Calu3 (cell line): ENCODE measurements around the gene CRIP2. TPM values are rescaled to one million over a fixed set of nuclear protein-coding genes. Genes with fewer than 3 reads are reported as not detected.

Source experiments
- BruUV-seq: library from RNA; stranded (reverse); fragments of 400-500 nt; replicated peaks from 2 replicates; lab custom pipeline; 2021; lab: Mats Ljungman, UMichigan
- CTCF ChIA-PET: fragments of 300-600 bp; sonication (Branson Sonifier 250); formaldehyde crosslinking; loops from one replicate; lab custom pipeline; 2022; ENCODE audit warnings: antibody characterized with exemption; lab: Charles Lee
- DNase-seq: peaks from one replicate; pipeline ENCODE4 v3.0.0; 2022
- H3K27ac Mint-ChIP-seq: one replicate; pipeline ENCODE4 v1.8.0; 2022; ENCODE audit warnings: mixed read lengths; ENCODE audit not compliant: unreplicated experiment
- H3K27me3 Mint-ChIP-seq: one replicate; pipeline ENCODE4 v1.8.0; 2022; ENCODE audit warnings: mixed read lengths; ENCODE audit not compliant: unreplicated experiment
- H3K36me3 Mint-ChIP-seq: one replicate; pipeline ENCODE4 v1.8.0; 2022; ENCODE audit warnings: mild to moderate bottlenecking, moderate library complexity, mixed read lengths; ENCODE audit not compliant: insufficient read depth, unreplicated experiment
- H3K4me1 Mint-ChIP-seq: one replicate; pipeline ENCODE4 v1.8.0; 2022; ENCODE audit warnings: mild to moderate bottlenecking, low read depth, mixed read lengths; ENCODE audit not compliant: unreplicated experiment
- H3K4me3 Mint-ChIP-seq: one replicate; pipeline ENCODE4 v1.8.0; 2022; ENCODE audit warnings: mild to moderate bottlenecking, low read depth, moderate library complexity, mixed read lengths; ENCODE audit not compliant: unreplicated experiment
- H3K9me3 Mint-ChIP-seq: one replicate; pipeline ENCODE4 v1.8.0; 2022; ENCODE audit warnings: low read depth, mixed read lengths; ENCODE audit not compliant: unreplicated experiment
- intact Hi-C: fragments of 100-400 bp; cut with micrococcal nuclease; formaldehyde crosslinking; loops from one replicate; pipeline ENCODE4 v1.10.0; 2022; ENCODE audit not compliant: unreplicated experiment
- total RNA-seq: library from RNA; stranded (reverse); gene quantifications from 2 replicates; pipeline ENCODE4 v1.2.3, GENCODE V29; 2022
- TF ChIP-seq, protein P1 (sequence below): fragments of 200-600 bp; IDR thresholded peaks from one replicate; pipeline ENCODE4 v1.8.0; 2022; ENCODE audit warnings: antibody characterized with exemption; ENCODE audit not compliant: unreplicated experiment

CRIP2 gene
- total RNA-seq, 1 experiment from 2014 or later = 70.1 TPM

DNA sequence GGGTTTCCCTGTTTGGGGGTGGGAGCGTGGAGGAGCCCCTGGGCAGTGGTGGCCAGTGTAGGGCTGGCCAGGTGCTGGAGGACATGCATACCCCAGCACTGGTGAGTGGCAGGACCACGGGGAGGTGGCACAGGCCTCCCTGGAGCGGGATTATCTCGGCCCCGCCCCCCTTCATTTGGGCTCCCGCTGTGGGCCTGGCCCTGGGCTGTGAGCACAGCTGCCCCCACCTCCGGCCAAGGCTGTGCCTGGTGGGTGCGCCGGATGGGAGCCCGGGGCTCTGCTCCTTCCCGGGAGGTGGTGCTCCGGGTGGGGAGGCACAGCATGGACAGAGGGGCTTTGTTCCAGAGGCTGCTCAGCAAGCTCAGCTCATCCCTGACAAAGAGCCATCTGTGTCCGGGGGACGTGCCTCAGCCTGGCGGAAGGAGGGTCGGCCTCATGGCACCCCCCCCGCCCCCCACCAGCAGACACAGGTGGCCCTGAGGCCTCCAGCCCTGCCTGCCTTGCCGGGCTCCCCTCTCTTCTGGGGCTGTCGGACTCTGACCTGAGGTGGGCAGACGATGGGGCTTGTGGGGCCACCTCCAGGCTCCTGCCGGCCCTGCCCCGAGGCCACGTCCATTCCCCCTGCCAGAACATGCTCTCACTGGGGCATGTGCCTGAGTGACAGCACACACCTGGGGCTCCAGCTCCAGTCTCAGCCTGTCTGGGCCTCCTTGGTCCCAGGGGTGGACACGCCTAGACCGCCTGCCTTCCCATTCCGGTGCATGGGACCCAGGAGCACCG, 24.8 kb downstream of the CRIP2 start:
- no peak overlapping the region for H3K27ac Mint-ChIP-seq
- CTCF ChIA-PET = no interaction called here
- peaks cover 41% of the 10 kb centered on the region for H3K36me3 Mint-ChIP-seq
- no peaks in the 10 kb centered on the region for H3K9me3 Mint-ChIP-seq
- intact Hi-C loops = no loop called here
- no TSS peak for BruUV-seq
- no peaks in the 10 kb centered on the region for H3K4me1 Mint-ChIP-seq
- no peak overlapping the region for H3K4me3 Mint-ChIP-seq
- DNase-seq = no peak
- TF ChIP-seq, protein P1, sequence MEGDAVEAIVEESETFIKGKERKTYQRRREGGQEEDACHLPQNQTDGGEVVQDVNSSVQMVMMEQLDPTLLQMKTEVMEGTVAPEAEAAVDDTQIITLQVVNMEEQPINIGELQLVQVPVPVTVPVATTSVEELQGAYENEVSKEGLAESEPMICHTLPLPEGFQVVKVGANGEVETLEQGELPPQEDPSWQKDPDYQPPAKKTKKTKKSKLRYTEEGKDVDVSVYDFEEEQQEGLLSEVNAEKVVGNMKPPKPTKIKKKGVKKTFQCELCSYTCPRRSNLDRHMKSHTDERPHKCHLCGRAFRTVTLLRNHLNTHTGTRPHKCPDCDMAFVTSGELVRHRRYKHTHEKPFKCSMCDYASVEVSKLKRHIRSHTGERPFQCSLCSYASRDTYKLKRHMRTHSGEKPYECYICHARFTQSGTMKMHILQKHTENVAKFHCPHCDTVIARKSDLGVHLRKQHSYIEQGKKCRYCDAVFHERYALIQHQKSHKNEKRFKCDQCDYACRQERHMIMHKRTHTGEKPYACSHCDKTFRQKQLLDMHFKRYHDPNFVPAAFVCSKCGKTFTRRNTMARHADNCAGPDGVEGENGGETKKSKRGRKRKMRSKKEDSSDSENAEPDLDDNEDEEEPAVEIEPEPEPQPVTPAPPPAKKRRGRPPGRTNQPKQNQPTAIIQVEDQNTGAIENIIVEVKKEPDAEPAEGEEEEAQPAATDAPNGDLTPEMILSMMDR = no peak
- peaks cover 25% of the 10 kb centered on the region for H3K27me3 Mint-ChIP-seq

DNA sequence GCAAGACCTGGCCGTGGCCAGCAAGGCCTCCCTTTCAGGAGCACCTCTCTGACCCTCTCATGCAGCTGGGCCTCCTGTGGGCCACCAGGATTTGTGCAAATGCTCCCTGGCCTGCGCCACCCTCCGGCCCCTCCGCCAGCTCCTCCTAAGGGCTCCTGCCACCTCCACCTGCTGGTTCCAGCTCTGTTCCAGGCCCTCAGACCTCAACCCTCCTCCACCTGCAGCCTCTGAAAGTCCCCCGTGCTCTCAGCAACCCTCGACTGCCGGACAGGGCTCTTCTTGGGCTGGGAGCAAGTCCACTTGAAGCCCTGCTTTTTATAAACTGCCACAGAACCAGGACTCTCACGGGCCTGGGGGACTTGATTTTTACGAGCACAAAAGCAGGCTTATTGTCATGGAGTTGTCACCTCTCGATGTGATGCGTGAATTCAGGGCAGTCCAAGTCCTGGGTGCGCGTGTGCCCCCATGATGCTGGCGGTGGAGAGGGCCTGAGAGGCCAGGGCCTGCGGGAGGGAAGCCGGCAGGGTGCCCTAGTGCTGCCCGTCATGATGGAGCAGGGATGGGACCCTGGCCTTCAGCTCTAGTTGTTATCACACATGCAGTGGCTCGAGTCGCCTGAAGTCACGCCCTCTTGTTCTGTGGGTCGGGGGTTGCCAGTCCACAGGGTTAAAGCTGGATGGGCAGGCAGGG, 25.6 kb downstream of the CRIP2 start:
- intact Hi-C loops = no loop called here
- no peaks in the 10 kb centered on the region for H3K9me3 Mint-ChIP-seq
- no peak overlapping the region for H3K4me3 Mint-ChIP-seq
- no TSS peak for BruUV-seq
- peaks cover 32% of the 10 kb centered on the region for H3K27me3 Mint-ChIP-seq
- H3K36me3 Mint-ChIP-seq = peaks cover 41% of the 10 kb centered on the region
- TF ChIP-seq, protein P1 = no peak
- H3K27ac Mint-ChIP-seq = no peak overlapping the region
- DNase-seq = no peak
- CTCF ChIA-PET = no interaction called here
- H3K4me1 Mint-ChIP-seq = no peaks in the 10 kb centered on the region

DNA sequence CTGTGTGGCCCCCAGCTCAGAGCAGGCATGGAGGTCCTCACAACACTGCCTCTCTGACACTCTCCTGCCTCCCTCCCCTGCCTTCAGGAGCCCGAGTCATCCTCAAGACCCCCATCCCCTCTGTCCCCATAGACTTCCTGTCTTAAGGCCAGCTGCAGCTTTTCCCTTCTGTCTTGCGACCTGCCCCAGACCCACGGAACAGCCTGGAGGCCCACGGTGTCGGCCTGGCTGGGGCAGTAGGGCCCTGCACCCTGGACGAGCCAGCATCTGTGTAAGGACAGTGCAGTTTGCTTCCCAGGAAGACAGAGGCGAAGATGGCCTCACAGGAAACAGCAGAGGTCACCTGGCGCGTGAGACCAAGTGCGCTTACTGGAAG, 26.1 kb downstream of the CRIP2 start:
- H3K4me3 Mint-ChIP-seq = no peak overlapping the region
- intact Hi-C loops = no loop called here
- no peak overlapping the region for H3K27ac Mint-ChIP-seq
- peaks cover 36% of the 10 kb centered on the region for H3K27me3 Mint-ChIP-seq
- H3K9me3 Mint-ChIP-seq = no peaks in the 10 kb centered on the region
- CTCF ChIA-PET = no interaction called here
- DNase-seq = no peak
- TF ChIP-seq, protein P1 = no peak
- no peaks in the 10 kb centered on the region for H3K4me1 Mint-ChIP-seq
- H3K36me3 Mint-ChIP-seq = peaks cover 41% of the 10 kb centered on the region
- no TSS peak for BruUV-seq

DNA sequence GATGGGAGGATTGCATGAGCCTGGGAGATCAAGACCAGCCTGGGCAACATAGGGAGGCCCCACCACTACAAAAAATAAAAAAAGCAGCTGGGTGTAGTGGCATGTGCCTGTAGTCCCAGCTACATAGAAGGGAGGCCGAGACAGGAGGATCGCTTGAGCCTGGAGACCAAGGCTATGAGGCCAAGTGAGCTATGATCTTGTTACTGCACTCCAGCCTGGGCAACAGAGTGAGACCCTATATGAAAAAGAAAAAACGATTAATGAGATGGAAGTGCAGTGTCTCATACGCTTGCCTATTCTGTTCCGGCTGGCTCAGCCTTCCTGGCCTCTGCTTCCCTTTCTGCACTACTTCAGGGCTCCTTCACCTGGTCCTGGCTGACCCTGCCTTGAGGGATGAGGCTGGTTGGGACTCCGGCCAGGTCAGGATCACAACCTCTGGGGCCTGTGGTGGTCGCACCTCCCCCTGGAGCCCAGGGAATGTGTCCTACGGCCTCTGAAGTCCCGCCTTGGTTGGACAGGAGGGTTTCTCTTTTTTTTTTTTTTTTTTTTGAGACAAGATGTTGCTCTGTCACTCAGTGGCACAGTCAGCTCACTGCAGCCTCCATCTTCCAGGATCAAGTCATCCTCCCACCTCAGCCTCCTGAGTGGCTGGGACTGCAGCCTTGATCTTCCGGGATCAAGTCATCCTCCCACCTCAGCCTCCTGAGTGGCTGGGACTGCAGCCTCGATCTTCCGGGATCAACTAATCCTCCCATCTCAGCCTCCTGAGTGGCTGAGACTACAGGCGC, 27.1 kb downstream of the CRIP2 start:
- no peaks in the 10 kb centered on the region for H3K4me1 Mint-ChIP-seq
- TF ChIP-seq, protein P1 = no peak
- H3K36me3 Mint-ChIP-seq = peaks cover 37% of the 10 kb centered on the region
- H3K27me3 Mint-ChIP-seq = peaks cover 40% of the 10 kb centered on the region
- intact Hi-C loops = no loop called here
- TSS peak; percentile 52 for BruUV-seq
- no peak overlapping the region for H3K4me3 Mint-ChIP-seq
- no peak overlapping the region for H3K27ac Mint-ChIP-seq
- CTCF ChIA-PET = no interaction called here
- no peak for DNase-seq
- H3K9me3 Mint-ChIP-seq = no peaks in the 10 kb centered on the region
